SK-N-SH (cell line): ENCODE measurements around the gene STIM2. TPM values are rescaled to one million over a fixed set of nuclear protein-coding genes. Genes with fewer than 3 reads are reported as not detected.

Source experiments
- CTCF ChIA-PET: fragments of 300-600, 350-600 bp; formaldehyde crosslinking; extraction: SDS; loops from one replicate; lab custom pipeline; 2021; lab: Yijun Ruan, JAX
- POLR2A ChIA-PET: fragments of 350-600 bp; sonication (Branson Sonifier 250); formaldehyde crosslinking; extraction: SDS; loops from one replicate; lab custom pipeline; 2020; ENCODE audit warnings: antibody characterized with exemption, inconsistent platforms; lab: Yijun Ruan, JAX
- DNase-seq: peaks from one replicate; pipeline ENCODE4 v3.0.0; 2012
- H2AFZ ChIP-seq: fragments of 200-600 bp; sonication (generic); 2 replicates; pipeline ENCODE4 v1.8.1; 2016; ENCODE audit warnings: antibody characterized with exemption, mild to moderate bottlenecking, low read depth
- H3F3A ChIP-seq: fragments of 200-600 bp; sonication (generic); replicated peaks from 2 replicates; pipeline ENCODE3; 2016; ENCODE audit warnings: antibody characterized with exemption, mild to moderate bottlenecking; ENCODE audit not compliant: insufficient read depth
- H3K27ac ChIP-seq, 2 experiments: fragments of 200-500 bp in 1 of 2; fragments of 200-600 bp in 1 of 2; sonication (Bioruptor generic) in 1 of 2; sonication (generic), shearing (Covaris generic) in 1 of 2; 2 replicates each; pipeline versions ENCODE4 v1.5.1 to v1.6.1; 2014 to 2016; ENCODE audit warnings: low read depth in 2 of 2, inconsistent platforms in 1 of 2, low read length in 1 of 2, mild to moderate bottlenecking in 1 of 2, mixed read lengths in 1 of 2
- H3K27me3 ChIP-seq: fragments of 200-600 bp; sonication (generic), shearing (Covaris generic); 2 replicates; pipeline ENCODE4 v1.6.1; 2016; ENCODE audit warnings: mixed run types; ENCODE audit not compliant: insufficient read depth
- H3K36me3 ChIP-seq, 2 experiments: fragments of 200-500 bp in 1 of 2; fragments of 200-600 bp in 1 of 2; sonication (Bioruptor generic) in 1 of 2; sonication (generic) in 1 of 2; replicated peaks in 1 of 2; 2 replicates each; pipeline versions ENCODE3 to v1.5.1; 2014 to 2016; ENCODE audit warnings: low read length in 1 of 2, mild to moderate bottlenecking in 1 of 2; ENCODE audit not compliant: insufficient read depth in 2 of 2, control insufficient read depth in 1 of 2
- H3K4me1 ChIP-seq, 2 experiments: fragments of 200-500 bp in 1 of 2; fragments of 200-600 bp in 1 of 2; sonication (Bioruptor generic) in 1 of 2; sonication (generic), shearing (Covaris generic) in 1 of 2; 2 replicates each; pipeline versions ENCODE4 v1.5.1 to v1.6.1; 2014 to 2016; ENCODE audit warnings: low read depth in 1 of 2, low read length in 1 of 2, mixed run types in 1 of 2; ENCODE audit not compliant: insufficient read depth in 2 of 2, control insufficient read depth in 1 of 2
- H3K4me2 ChIP-seq: fragments of 200-600 bp; sonication (generic), shearing (Covaris generic); 2 replicates; pipeline ENCODE4 v1.6.1; 2017; ENCODE audit warnings: mixed run types
- H3K4me3 ChIP-seq, 2 experiments: fragments of 200-500 bp in 1 of 2; fragments of 200-600 bp in 1 of 2; sonication (Bioruptor generic) in 1 of 2; sonication (generic), shearing (Covaris generic) in 1 of 2; 2 replicates each; pipeline versions ENCODE4 v1.5.1 to v1.8.1; 2014 to 2016; ENCODE audit warnings: low read depth in 2 of 2, inconsistent platforms in 1 of 2, low read length in 1 of 2, mild to moderate bottlenecking in 1 of 2, mixed read lengths in 1 of 2, moderate library complexity in 1 of 2
- H3K79me2 ChIP-seq: fragments of 200-600 bp; sonication (generic); 2 replicates; pipeline ENCODE4 v1.8.1; 2017; ENCODE audit warnings: mild to moderate bottlenecking; ENCODE audit not compliant: insufficient read depth
- H3K9ac ChIP-seq: fragments of 200-600 bp; sonication (generic); 2 replicates; pipeline ENCODE4 v1.6.1; 2017; ENCODE audit warnings: mixed run types
- H3K9me2 ChIP-seq: fragments of 200-600 bp; sonication (generic); 2 replicates; pipeline ENCODE4 v1.6.1; 2017; ENCODE audit warnings: mixed run types
- H3K9me3 ChIP-seq: fragments of 200-600 bp; sonication (generic); 2 replicates; pipeline ENCODE4 v1.6.1; 2017; ENCODE audit warnings: mixed run types, mild to moderate bottlenecking, moderate library complexity
- H4K20me1 ChIP-seq: fragments of 200-600 bp; sonication (generic); 2 replicates; pipeline ENCODE4 v1.6.1; 2017; ENCODE audit warnings: mild to moderate bottlenecking, mixed run types; ENCODE audit not compliant: insufficient read depth
- ELF1 ChIP-seq: IDR thresholded peaks from 2 replicates; pipeline ENCODE4 v1.4.0; 2012
- EP300 ChIP-seq, 2 experiments: IDR thresholded peaks; 2 replicates each; pipeline versions ENCODE4 v1.4.0 to v1.6.1; 2012; ENCODE audit warnings: borderline replicate concordance in 1 of 2, low read depth in 1 of 2, low read length in 1 of 2
- FOXJ3 ChIP-seq: sonication (generic); formaldehyde crosslinking; IDR thresholded peaks from 2 replicates; pipeline ENCODE4 v1.5.1; 2020; ENCODE audit warnings: mild to moderate bottlenecking, missing genetic modification reagents
- FOXM1 ChIP-seq: IDR thresholded peaks from 2 replicates; pipeline ENCODE4 v1.4.0; 2012; ENCODE audit warnings: low read depth, mild to moderate bottlenecking
- GABPA ChIP-seq: IDR thresholded peaks from 2 replicates; pipeline ENCODE4 v1.4.0; 2012; ENCODE audit warnings: low read depth, mild to moderate bottlenecking
- GATA2 ChIP-seq: sonication (generic); formaldehyde crosslinking; IDR thresholded peaks from 2 replicates; pipeline ENCODE4 v1.5.0; 2020; ENCODE audit warnings: mild to moderate bottlenecking, missing genetic modification reagents
- NFIC ChIP-seq: IDR thresholded peaks from 2 replicates; pipeline ENCODE4 v1.4.0; 2012; ENCODE audit warnings: borderline replicate concordance
- NRF1 ChIP-seq: IDR thresholded peaks from 2 replicates; pipeline ENCODE4 v1.6.1; 2012; ENCODE audit warnings: low read depth, mild to moderate bottlenecking, low read length
- POLR2AphosphoS5 ChIP-seq: IDR thresholded peaks from 2 replicates; pipeline ENCODE4 v1.6.1; 2012; ENCODE audit warnings: low read depth, low read length
- RCOR1 ChIP-seq: fragments of 150-350 bp; IDR thresholded peaks from 2 replicates; pipeline ENCODE4 v1.6.1; 2017; ENCODE audit warnings: antibody characterized with exemption, low read length
- RFX5 ChIP-seq: IDR thresholded peaks from 2 replicates; pipeline ENCODE4 v1.6.1; 2012; ENCODE audit warnings: mild to moderate bottlenecking, improper control_type of control experiment, low read length
- TEAD4 ChIP-seq: IDR thresholded peaks from 2 replicates; pipeline ENCODE4 v1.4.0; 2012; ENCODE audit warnings: mild to moderate bottlenecking, borderline replicate concordance; ENCODE audit not compliant: insufficient read depth
- YY1 ChIP-seq: IDR thresholded peaks from 2 replicates; pipeline ENCODE4 v1.4.0; 2012; ENCODE audit warnings: low read depth, mild to moderate bottlenecking
- WGBS: methylation state at CpG from one replicate; pipeline ENCODE4 v1.1.6; 2017; ENCODE audit warnings: low lambda C conversion rate; 5-methylcytosine and 5-hydroxymethylcytosine counted together
- polyA plus RNA-seq, 3 experiments: library from polyadenylated mRNA; depleted of rRNA; stranded (reverse); fragments of >200 nt; gene quantifications; 2 replicates each; pipeline ENCODE4 v1.2.3, GENCODE V29; 2012
- TF ChIP-seq, protein P1 (sequence below): fragments of 150-350 bp; IDR thresholded peaks from 2 replicates; pipeline ENCODE4 v1.6.1; 2016; ENCODE audit warnings: mild to moderate bottlenecking, low read depth, low read length
- TF ChIP-seq, protein P2 (sequence below): IDR thresholded peaks from 2 replicates; pipeline ENCODE4 v1.4.0; 2012; ENCODE audit warnings: low read depth, borderline replicate concordance
- TF ChIP-seq, protein P3 (sequence below): IDR thresholded peaks from 2 replicates; pipeline ENCODE4 v1.4.0; 2012; ENCODE audit warnings: low read depth, borderline replicate concordance
- TF ChIP-seq, protein P4 (sequence below): IDR thresholded peaks from 2 replicates; pipeline ENCODE4 v1.4.0; 2012; ENCODE audit warnings: low read depth

Gene STIM2
- polyA plus RNA-seq, 1 of the 3 experiments (the other 2 are of a cell fraction), result 14.7 TPM

DNA sequence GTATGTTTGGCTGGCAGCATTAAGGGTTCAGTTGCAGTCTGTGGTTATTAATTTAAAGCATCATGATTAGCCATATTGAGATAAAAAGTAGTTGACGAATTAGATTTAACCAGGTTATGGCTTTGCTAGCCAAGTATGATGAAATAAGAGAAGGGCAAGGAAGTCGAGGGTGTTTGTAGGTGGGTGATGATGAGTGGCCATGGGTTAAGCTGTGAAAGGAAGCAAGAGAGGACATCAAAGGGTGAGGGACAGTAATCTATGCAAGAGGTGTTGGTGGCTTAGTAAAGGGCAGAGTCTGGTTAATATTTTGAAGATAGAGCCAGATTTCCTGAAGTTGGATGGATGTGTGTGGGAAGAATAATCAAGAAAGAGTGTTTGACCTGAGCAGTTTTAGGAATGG is 44.5 kb downstream of the STIM2 start:
- no peaks in the 10 kb centered on the region for H3K27me3 ChIP-seq
- H3K79me2 ChIP-seq, result peaks cover 11% of the 10 kb centered on the region; the same call in 1 of the 2 replicates
- H3K4me2 ChIP-seq, result no peak overlapping the region
- H3K9me3 ChIP-seq, result no peaks in the 10 kb centered on the region
- H3K27ac ChIP-seq, result no peak overlapping the region
- no peak overlapping the region for H3K9ac ChIP-seq
- H4K20me1 ChIP-seq, result no peaks in the 10 kb centered on the region
- no peak overlapping the region for H2AFZ ChIP-seq
- no peaks in the 10 kb centered on the region for H3K9me2 ChIP-seq
- no peaks in the 10 kb centered on the region; a peak in 1 of 4 replicates for H3K4me1 ChIP-seq
- POLR2A ChIA-PET, result no interaction called here
- 93% methylated on average over 2 of the region's 2 CpGs for WGBS
- CTCF ChIA-PET, result interaction anchor here (1.3 kb wide), 1 partner anchor 15 kb away, joined by 4 read pairs; no protein-coding TSS in a partner anchor
- H3F3A ChIP-seq, result no peaks in the 10 kb centered on the region
- DNase-seq, result no peak
- no peak overlapping the region for H3K4me3 ChIP-seq
- no peaks in the 10 kb centered on the region for H3K36me3 ChIP-seq
- TF ChIP-seq FOXJ3 (CRISPR knock-in tag) (no peak), EP300 (IDR thresholded peaks at IDR 0.05; ENCODE audit: borderline replicate concordance in 1 of 2, low read depth in 1 of 2, low read length in 1 of 2) (no peak), POLR2AphosphoS5 (no peak), GABPA (no peak), NRF1 (no peak), YY1 (no peak), ELF1 (no peak), TEAD4 (no peak), RCOR1 (no peak), RFX5 (no peak), FOXM1 (no peak), GATA2 (CRISPR knock-in tag) (no peak), NFIC (no peak)
- TF ChIP-seq, protein P1, sequence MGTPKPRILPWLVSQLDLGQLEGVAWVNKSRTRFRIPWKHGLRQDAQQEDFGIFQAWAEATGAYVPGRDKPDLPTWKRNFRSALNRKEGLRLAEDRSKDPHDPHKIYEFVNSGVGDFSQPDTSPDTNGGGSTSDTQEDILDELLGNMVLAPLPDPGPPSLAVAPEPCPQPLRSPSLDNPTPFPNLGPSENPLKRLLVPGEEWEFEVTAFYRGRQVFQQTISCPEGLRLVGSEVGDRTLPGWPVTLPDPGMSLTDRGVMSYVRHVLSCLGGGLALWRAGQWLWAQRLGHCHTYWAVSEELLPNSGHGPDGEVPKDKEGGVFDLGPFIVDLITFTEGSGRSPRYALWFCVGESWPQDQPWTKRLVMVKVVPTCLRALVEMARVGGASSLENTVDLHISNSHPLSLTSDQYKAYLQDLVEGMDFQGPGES, result no peak
- TF ChIP-seq, protein P2, sequence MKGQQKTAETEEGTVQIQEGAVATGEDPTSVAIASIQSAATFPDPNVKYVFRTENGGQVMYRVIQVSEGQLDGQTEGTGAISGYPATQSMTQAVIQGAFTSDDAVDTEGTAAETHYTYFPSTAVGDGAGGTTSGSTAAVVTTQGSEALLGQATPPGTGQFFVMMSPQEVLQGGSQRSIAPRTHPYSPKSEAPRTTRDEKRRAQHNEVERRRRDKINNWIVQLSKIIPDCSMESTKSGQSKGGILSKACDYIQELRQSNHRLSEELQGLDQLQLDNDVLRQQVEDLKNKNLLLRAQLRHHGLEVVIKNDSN, result no peak
- TF ChIP-seq, protein P3, sequence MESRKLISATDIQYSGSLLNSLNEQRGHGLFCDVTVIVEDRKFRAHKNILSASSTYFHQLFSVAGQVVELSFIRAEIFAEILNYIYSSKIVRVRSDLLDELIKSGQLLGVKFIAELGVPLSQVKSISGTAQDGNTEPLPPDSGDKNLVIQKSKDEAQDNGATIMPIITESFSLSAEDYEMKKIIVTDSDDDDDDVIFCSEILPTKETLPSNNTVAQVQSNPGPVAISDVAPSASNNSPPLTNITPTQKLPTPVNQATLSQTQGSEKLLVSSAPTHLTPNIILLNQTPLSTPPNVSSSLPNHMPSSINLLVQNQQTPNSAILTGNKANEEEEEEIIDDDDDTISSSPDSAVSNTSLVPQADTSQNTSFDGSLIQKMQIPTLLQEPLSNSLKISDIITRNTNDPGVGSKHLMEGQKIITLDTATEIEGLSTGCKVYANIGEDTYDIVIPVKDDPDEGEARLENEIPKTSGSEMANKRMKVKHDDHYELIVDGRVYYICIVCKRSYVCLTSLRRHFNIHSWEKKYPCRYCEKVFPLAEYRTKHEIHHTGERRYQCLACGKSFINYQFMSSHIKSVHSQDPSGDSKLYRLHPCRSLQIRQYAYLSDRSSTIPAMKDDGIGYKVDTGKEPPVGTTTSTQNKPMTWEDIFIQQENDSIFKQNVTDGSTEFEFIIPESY, result no peak
- TF ChIP-seq, protein P4, sequence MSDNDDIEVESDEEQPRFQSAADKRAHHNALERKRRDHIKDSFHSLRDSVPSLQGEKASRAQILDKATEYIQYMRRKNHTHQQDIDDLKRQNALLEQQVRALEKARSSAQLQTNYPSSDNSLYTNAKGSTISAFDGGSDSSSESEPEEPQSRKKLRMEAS, result no peak
